GM23338 (cell line): ENCODE data around the gene SPAAR. TPM values are rescaled to one million over a fixed set of nuclear protein-coding genes. Genes with fewer than 3 reads are reported as not detected.

ENCODE experiments used
- ATAC-seq: fragments of 200-7000 bp; cut with Tn5 transposase; 3 replicates; pipeline ENCODE4 v1.9.1; 2020
- DNase-seq: peaks from one replicate; pipeline ENCODE4 v3.0.0-alpha.2; 2015; ENCODE audit warnings: low spot score
- H2AFZ ChIP-seq: fragments of 200-600 bp; sonication (generic); 2 replicates; pipeline ENCODE4 v1.8.0; 2016; ENCODE audit warnings: antibody characterized with exemption, mild to moderate bottlenecking, moderate library complexity
- H3F3A ChIP-seq: fragments of 200-600 bp; sonication (generic); replicated peaks from 2 replicates; pipeline ENCODE4 v1.8.0; 2017; ENCODE audit warnings: antibody characterized with exemption, mixed run types, low read depth
- H3K27ac ChIP-seq: fragments of 200-600 bp; sonication (generic); 2 replicates; pipeline ENCODE4 v1.6.1; 2016; ENCODE audit warnings: low read depth
- H3K27me3 ChIP-seq: fragments of 200-600 bp; sonication (generic); 2 replicates; pipeline ENCODE4 v1.8.0; 2016; ENCODE audit warnings: mild to moderate bottlenecking, mixed run types, moderate library complexity; ENCODE audit not compliant: insufficient read depth
- H3K36me3 ChIP-seq: fragments of 200-600 bp; sonication (generic); 2 replicates; pipeline ENCODE4 v1.8.0; 2016; ENCODE audit warnings: mild to moderate bottlenecking; ENCODE audit not compliant: insufficient read depth
- H3K4me1 ChIP-seq: fragments of 200-600 bp; sonication (generic); 2 replicates; pipeline ENCODE4 v1.8.0; 2016; ENCODE audit warnings: mild to moderate bottlenecking, moderate library complexity; ENCODE audit not compliant: insufficient read depth
- H3K4me2 ChIP-seq: fragments of 200-600 bp; sonication (generic); 2 replicates; pipeline ENCODE4 v1.7.1; 2017; ENCODE audit warnings: mixed run types
- H3K4me3 ChIP-seq: fragments of 200-600 bp; sonication (generic); 2 replicates; pipeline ENCODE4 v1.6.1; 2016; ENCODE audit warnings: mixed run types
- H3K79me2 ChIP-seq: fragments of 200-600 bp; sonication (generic); replicated peaks from 2 replicates; pipeline ENCODE4 v1.8.0; 2017; ENCODE audit warnings: mild to moderate bottlenecking; ENCODE audit not compliant: insufficient read depth
- H3K9me2 ChIP-seq: fragments of 200-600 bp; sonication (generic); 2 replicates; pipeline ENCODE4 v1.8.0; 2017; ENCODE audit not compliant: insufficient read depth
- H4K20me1 ChIP-seq: fragments of 200-600 bp; sonication (generic); replicated peaks from 2 replicates; pipeline ENCODE4 v1.8.0; 2017; ENCODE audit warnings: mild to moderate bottlenecking; ENCODE audit not compliant: insufficient read depth
- H3K27ac Mint-ChIP-seq: 2 replicates; pipeline ENCODE4 v1.8.0; 2020; ENCODE audit warnings: inconsistent platforms, mild to moderate bottlenecking, moderate library complexity, mixed read lengths
- H3K27me3 Mint-ChIP-seq: 3 replicates; pipeline ENCODE4 v1.8.0; 2022; ENCODE audit warnings: low read depth, mild to moderate bottlenecking, moderate library complexity, mixed read lengths, inconsistent platforms; ENCODE audit not compliant: insufficient read depth, poor library complexity
- H3K36me3 Mint-ChIP-seq: 3 replicates; pipeline ENCODE4 v1.8.0; 2021; ENCODE audit warnings: low read depth, mild to moderate bottlenecking, inconsistent platforms, moderate library complexity, mixed read lengths
- H3K4me1 Mint-ChIP-seq: 3 replicates; pipeline ENCODE4 v1.8.0; 2020; ENCODE audit warnings: mild to moderate bottlenecking, inconsistent platforms, mixed read lengths
- H3K4me3 Mint-ChIP-seq: 3 replicates; pipeline ENCODE4 v1.8.0; 2021; ENCODE audit warnings: moderate library complexity, mild to moderate bottlenecking, inconsistent platforms, mixed read lengths
- H3K9me3 Mint-ChIP-seq: 3 replicates; pipeline ENCODE4 v1.8.0; 2020; ENCODE audit warnings: moderate library complexity, mild to moderate bottlenecking, inconsistent platforms, mixed read lengths
- CREB1 ChIP-seq: fragments of 250-450 bp; sonication (Bioruptor Pico); IDR thresholded peaks from 2 replicates; pipeline ENCODE4 v1.5.0; 2020; ENCODE audit warnings: low read depth, mild to moderate bottlenecking, moderate library complexity
- EZH2 ChIP-seq: fragments of 200-600 bp; sonication (generic); IDR thresholded peaks from one replicate; pipeline ENCODE4 v1.8.0; 2017; ENCODE audit warnings: antibody characterized with exemption, mild to moderate bottlenecking, low read depth; ENCODE audit not compliant: unreplicated experiment
- EZH2phosphoT487 ChIP-seq: fragments of 200-600 bp; sonication (generic); IDR thresholded peaks from one replicate; pipeline ENCODE4 v1.8.1; 2018; ENCODE audit warnings: antibody characterized with exemption; ENCODE audit not compliant: unreplicated experiment
- JUNB ChIP-seq: IDR thresholded peaks from one replicate; pipeline ENCODE4 v1.6.1; 2016; ENCODE audit warnings: antibody characterized with exemption; ENCODE audit not compliant: unreplicated experiment
- NANOG ChIP-seq: IDR thresholded peaks from 2 replicates; pipeline ENCODE4 v1.6.1; 2016; ENCODE audit warnings: antibody characterized with exemption, borderline replicate concordance
- POLR2AphosphoS5 ChIP-seq: IDR thresholded peaks from 2 replicates; pipeline ENCODE4 v1.6.1; 2016; ENCODE audit warnings: antibody characterized with exemption, low read depth
- REST ChIP-seq: IDR thresholded peaks from one replicate; pipeline ENCODE4 v1.6.1; 2018; ENCODE audit warnings: antibody characterized with exemption; ENCODE audit not compliant: unreplicated experiment
- STAT1 ChIP-seq: IDR thresholded peaks from one replicate; pipeline ENCODE4 v1.6.1; 2016; ENCODE audit warnings: antibody characterized with exemption; ENCODE audit not compliant: unreplicated experiment
- ZNF331 ChIP-seq: fragments of 250-450 bp; sonication (Bioruptor Pico); IDR thresholded peaks from 2 replicates; pipeline ENCODE4 v1.5.0; 2020; ENCODE audit warnings: low read depth, mild to moderate bottlenecking, moderate library complexity
- polyA plus RNA-seq: library from polyadenylated mRNA; unstranded; fragments of >200 nt; fragmentation: Nextera tagmentation; extraction: Ambion mirVana; gene quantifications from 2 replicates; pipeline ENCODE4 v1.2.1, GENCODE V29; 2016
- total RNA-seq: library from RNA; depleted of rRNA; stranded (reverse); fragments of >200 nt; shearing (Covaris generic); gene quantifications from 2 replicates; pipeline ENCODE4 v1.2.3, GENCODE V29; 2014
- TF ChIP-seq, protein P1 (sequence below): IDR thresholded peaks from 2 replicates; pipeline ENCODE4 v1.6.1; 2016; ENCODE audit warnings: antibody characterized with exemption
- TF ChIP-seq, protein P2 (sequence below), 2 experiments: fragments of 200-600 bp in 1 of 2; sonication (generic) in 1 of 2; conservative IDR thresholded peaks; 2 replicates each; pipeline versions ENCODE4 v1.5.1 to v1.6.1; 2016 to 2017; ENCODE audit warnings: antibody characterized with exemption in 2 of 2, low read depth in 2 of 2, mild to moderate bottlenecking in 2 of 2, moderate library complexity in 1 of 2

Gene SPAAR
- total and polyA plus RNA-seq, 2 experiments from 2014 or later: not detected

DNA sequence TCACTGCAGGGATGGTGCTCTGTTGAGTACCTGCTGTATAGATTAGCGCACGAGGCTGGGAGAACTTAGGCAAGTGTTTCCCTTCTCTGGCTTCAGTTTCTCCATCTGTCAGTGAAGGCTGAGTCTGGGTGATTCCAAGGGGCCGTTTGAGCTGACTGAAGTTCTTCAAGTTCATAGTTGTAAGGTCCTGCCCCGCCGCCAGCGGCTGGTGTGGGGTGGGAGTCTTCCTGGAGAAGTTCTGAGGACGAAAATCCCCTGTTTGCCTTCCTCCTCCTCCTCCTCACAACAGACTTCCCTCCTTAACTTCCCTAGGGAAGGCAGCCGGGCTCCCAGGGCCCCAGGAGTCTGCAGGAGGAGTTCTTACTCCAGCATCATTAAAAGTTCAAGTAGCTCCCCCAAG, 5.0 kb upstream of the SPAAR start:
- Histone ChIP-seq H3K4me2 (no peak overlapping the region), H3K4me1 (peaks cover 20% of the 10 kb centered on the region), H3K27ac (no peak overlapping the region), H3F3A (no peaks in the 10 kb centered on the region), H3K79me2 (no peaks in the 10 kb centered on the region), H2AFZ (no peak overlapping the region; the same call in 1 of the 2 replicates), H3K9me2 (no peaks in the 10 kb centered on the region), H3K27me3 (no peaks in the 10 kb centered on the region), H3K36me3 (no peaks in the 10 kb centered on the region), H4K20me1 (no peaks in the 10 kb centered on the region), H3K4me3 (no peak overlapping the region)
- Mint-ChIP-seq H3K4me3 (no peak overlapping the region), H3K36me3 (no peaks in the 10 kb centered on the region), H3K27ac (no peak overlapping the region), H3K4me1 (peaks cover 43% of the 10 kb centered on the region), H3K9me3 (no peaks in the 10 kb centered on the region), H3K27me3 (peaks cover 11% of the 10 kb centered on the region)
- no peak for ATAC-seq
- DNase-seq: no peak
- no peak for TF ChIP-seq STAT1
- no peak for TF ChIP-seq JUNB
- TF ChIP-seq, protein P1, sequence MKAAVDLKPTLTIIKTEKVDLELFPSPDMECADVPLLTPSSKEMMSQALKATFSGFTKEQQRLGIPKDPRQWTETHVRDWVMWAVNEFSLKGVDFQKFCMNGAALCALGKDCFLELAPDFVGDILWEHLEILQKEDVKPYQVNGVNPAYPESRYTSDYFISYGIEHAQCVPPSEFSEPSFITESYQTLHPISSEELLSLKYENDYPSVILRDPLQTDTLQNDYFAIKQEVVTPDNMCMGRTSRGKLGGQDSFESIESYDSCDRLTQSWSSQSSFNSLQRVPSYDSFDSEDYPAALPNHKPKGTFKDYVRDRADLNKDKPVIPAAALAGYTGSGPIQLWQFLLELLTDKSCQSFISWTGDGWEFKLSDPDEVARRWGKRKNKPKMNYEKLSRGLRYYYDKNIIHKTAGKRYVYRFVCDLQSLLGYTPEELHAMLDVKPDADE: no peak
- TF ChIP-seq NANOG: no peak
- TF ChIP-seq, protein P2, sequence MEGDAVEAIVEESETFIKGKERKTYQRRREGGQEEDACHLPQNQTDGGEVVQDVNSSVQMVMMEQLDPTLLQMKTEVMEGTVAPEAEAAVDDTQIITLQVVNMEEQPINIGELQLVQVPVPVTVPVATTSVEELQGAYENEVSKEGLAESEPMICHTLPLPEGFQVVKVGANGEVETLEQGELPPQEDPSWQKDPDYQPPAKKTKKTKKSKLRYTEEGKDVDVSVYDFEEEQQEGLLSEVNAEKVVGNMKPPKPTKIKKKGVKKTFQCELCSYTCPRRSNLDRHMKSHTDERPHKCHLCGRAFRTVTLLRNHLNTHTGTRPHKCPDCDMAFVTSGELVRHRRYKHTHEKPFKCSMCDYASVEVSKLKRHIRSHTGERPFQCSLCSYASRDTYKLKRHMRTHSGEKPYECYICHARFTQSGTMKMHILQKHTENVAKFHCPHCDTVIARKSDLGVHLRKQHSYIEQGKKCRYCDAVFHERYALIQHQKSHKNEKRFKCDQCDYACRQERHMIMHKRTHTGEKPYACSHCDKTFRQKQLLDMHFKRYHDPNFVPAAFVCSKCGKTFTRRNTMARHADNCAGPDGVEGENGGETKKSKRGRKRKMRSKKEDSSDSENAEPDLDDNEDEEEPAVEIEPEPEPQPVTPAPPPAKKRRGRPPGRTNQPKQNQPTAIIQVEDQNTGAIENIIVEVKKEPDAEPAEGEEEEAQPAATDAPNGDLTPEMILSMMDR (conservative IDR thresholded peaks at IDR 0.05; ENCODE audit: low read depth in 2 of 2): no peak

DNA sequence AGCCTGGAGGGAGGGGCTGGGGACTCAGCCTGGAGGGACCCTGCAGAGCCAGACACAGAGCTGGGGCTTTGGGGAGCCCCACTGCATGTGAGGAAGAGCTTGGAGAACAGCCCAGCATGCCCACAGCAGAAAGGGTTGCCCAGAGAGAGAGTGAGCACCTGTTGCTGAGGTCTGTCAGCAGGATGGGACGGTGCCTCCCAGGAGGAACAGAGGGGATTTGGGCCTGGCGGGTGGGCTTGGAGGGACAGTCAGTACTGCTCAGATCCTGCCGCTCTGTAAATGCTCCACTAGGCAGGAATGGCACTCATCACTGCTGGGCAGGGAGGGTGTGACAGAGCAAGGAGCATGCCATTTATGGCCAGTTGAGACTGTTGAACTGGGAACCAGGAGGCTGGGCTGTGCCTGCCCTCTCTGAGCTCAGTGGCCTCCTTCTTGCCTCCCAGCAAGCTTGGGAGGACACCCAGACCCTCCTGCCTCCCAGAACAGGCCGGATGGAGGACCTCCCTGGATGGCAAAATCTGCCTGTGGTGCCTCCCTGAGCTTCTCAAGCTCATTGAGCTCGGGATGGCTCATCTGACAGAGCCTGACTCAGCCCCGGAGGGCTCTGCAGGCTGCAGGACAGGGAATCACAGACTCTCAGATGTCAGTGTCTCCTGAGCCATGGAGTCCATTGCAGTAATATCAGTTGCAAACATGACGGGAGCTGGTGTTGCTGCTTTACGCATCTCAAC, 4.1 kb upstream of the SPAAR start:
- no peak overlapping the region; the same call in 1 of the 2 replicates for H2AFZ ChIP-seq
- H3K36me3 Mint-ChIP-seq: no peaks in the 10 kb centered on the region
- H3K27ac Mint-ChIP-seq: no peak overlapping the region
- peaks cover 49% of the 10 kb centered on the region for H3K4me1 Mint-ChIP-seq
- ATAC-seq (no peak), DNase-seq (no peak)
- H3K79me2 ChIP-seq: no peaks in the 10 kb centered on the region
- no peak overlapping the region for H3K4me3 Mint-ChIP-seq
- no peak overlapping the region for H3K27ac ChIP-seq
- no peaks in the 10 kb centered on the region for H3F3A ChIP-seq
- peaks cover 12% of the 10 kb centered on the region for H3K27me3 Mint-ChIP-seq
- H4K20me1 ChIP-seq: no peaks in the 10 kb centered on the region
- H3K9me3 Mint-ChIP-seq: no peaks in the 10 kb centered on the region
- H3K4me3 ChIP-seq: no peak overlapping the region
- H3K4me1 ChIP-seq: peaks cover 20% of the 10 kb centered on the region
- H3K9me2 ChIP-seq: no peaks in the 10 kb centered on the region
- H3K36me3 ChIP-seq: no peaks in the 10 kb centered on the region
- no peaks in the 10 kb centered on the region for H3K27me3 ChIP-seq
- no peak overlapping the region for H3K4me2 ChIP-seq
- no peak for TF ChIP-seq NANOG
- no peak for TF ChIP-seq POLR2AphosphoS5
- no peak for TF ChIP-seq REST
- TF ChIP-seq CREB1: no peak
- TF ChIP-seq, protein P1: no peak
- no peak for TF ChIP-seq ZNF331 (CRISPR knock-in tag)
- no peak for TF ChIP-seq EZH2phosphoT487
- TF ChIP-seq, protein P2 (conservative IDR thresholded peaks at IDR 0.05; ENCODE audit: low read depth in 2 of 2): no peak
- no peak for TF ChIP-seq EZH2
